NCI-H460 (cell line): Measurements from ENCODE around the gene SDK2. TPM values are rescaled to one million over a fixed set of nuclear protein-coding genes. Genes with fewer than 3 reads are reported as not detected.
A peak's percentile ranks its signal among the peaks of the same experiment; 100 is the strongest.
"Not testable (repeated sequence)": the region's sequence is repeated elsewhere in the genome, so short reads cannot be mapped to it uniquely, and the experiment has no call there.

Experiments
- DNase-seq: peaks from one replicate; pipeline ENCODE4 v3.0.0-alpha.2; 2016; ENCODE audit warnings: low read depth; ENCODE audit errors: extremely low read depth
- total RNA-seq: library from RNA; depleted of rRNA; stranded (reverse); fragments of >200 nt; shearing (Covaris generic); gene quantifications from 2 replicates; pipeline ENCODE4 v1.2.3, GENCODE V29; 2014

SDK2 gene
- total RNA-seq, 1 experiment from 2014 or later: 0.02 TPM

GRCh38 chr17:73318427-73318813, 325.8 kb downstream of the SDK2 start:
- DNase-seq: no peak

GRCh38 chr17:73317513-73318426, 326.5 kb downstream of the SDK2 start:
- no peak for DNase-seq

- DNase-seq: no peak
Measured at GRCh38 chr17:73316919-73317505, 327.2 kb downstream of the SDK2 start.

DNA sequence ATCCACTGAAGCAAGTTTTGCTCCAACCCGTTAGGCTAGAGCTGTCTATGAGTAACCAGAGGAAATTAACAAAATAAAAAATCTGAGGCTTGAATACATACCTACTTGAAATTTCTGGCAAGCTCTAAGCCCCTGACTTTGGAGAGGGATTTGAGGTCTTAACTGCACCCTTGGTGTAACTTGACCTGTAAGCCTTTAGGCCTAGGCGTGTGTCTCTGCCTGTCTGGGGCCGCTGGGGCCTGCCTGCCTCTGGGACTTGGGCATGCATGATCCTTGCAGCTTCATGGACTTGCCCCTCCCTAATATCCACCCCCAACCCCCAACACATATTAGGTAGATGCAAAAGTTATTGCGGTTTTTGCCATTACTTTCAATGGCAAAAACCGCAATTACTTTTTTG, 328.8 kb downstream of the SDK2 start:
- DNase-seq: no peak

DNA sequence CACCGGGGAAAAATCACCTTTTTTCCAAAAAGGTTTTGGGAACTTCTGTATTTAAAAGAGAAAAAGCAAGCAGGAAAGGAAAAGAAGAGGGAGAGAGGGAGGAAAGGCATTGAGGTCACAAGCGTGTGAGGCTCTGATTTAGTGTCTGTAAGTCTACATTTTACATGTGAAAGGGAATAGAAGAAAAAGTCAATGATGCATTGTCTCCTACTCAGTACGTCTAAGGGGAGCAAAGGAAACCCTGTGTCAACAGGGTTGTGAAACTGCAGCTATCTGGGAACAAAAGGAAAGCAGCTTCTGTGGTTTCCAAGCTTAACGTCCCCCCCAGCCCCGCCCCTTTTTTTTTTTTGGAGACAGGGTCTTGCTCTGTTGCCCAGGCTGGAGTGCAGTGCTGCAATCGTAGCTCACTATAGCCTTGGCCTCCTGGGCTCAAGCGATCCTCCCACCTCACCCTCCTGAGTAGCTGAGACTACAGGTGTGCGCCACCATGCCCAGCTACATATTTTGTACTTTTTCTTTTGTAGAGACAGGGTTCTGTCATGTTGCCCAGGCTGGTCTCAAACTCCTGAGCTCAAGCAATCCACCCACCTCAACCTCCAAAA, 330.6 kb downstream of the SDK2 start:
- DNase-seq: no peak

DNA sequence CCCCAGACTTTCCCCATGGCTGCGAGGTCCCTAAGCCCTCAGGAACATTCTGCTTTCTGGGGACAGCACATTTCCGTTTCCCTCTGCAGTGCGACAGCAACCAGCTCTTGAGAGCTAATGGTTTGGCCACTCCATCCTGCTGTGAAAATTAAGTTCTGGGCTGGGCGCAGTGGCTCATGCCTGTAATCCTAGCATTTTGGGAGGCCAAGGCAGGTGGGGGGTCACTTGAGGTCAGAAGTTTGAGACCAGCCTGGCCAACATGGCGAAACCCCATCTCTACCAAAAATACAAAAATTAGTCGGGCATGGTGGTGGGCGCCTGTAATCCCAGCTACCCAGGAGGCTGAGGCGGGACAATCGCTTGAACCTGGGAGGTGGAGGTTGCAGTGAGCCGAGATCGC, 331.4 kb downstream of the SDK2 start:
- DNase-seq: not testable (repeated sequence)

- peak; percentile 94 for DNase-seq
Measured at GRCh38 chr17:73311781-73312641, 332.2 kb downstream of the SDK2 start, which contains the start of gene CDC42EP4. CDC42EP4 (minus strand) TSS chr17:73312001; CDS start chr17:73286500, 25,501 bp downstream.

DNA sequence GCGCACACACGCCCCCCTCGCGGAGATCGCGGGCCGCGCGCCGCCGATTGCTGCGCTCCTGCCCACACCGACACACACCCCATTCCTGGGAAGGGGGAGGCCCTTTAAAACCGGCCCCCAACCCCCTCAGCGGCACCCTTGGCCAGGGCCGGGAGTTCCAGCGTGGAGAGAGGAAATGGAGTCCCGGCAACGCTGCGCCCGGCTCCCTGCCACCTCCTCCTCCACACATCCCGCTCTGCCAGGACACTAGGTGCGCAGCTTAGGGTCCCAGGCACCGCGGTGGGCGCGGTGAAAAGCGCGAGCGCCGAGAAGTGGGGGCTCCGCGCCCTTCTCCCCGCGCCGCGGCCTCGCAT, 332.8 kb downstream of the SDK2 start:
- DNase-seq: no peak

DNA sequence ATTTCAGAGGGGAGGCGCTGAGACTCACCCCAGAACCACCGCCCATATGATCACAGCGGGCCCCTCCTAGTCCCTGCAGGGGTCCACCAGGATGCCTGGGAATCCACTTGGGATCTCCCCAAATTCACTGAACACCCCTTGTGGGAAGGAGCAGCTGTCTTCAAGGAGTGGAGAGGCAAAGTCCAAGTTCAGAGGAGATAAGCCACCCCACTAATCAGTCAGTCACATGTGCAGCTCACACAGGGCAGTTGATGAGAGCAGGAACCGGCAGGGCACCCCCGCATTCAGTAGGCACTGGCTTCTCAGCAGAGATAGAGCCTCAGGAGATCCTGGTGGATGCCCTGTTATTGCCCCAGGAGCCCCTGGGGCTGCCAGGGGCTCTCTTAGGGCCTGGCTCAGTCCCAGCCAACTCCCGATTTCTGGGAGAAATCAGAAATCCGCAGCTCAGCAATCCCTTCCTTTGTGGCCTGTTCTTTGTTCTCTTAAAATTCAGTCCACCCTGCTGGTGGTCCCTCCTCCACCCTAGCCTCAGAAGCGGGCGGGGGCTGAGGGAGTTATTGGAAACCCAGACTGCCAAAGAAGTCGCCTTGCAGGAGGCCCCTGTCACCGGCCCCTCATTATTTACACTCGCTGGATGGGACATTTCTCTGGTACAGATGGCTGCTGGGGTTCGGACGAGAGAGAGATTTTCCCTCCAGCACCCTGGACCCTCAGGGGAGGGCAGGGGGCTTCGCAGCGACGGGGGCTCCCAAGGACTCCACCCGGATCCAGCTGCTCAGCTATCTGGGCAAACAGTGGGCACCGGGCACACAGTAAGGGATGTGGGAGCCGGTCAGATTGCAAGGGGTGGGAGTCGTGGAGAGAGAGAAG, 334.3 kb downstream of the SDK2 start:
- no peak for DNase-seq

- DNase-seq: not testable (repeated sequence)
Measured at GRCh38 chr17:73308959-73309358, 335.3 kb downstream of the SDK2 start.

GRCh38 chr17:73308017-73308823, 336.0 kb downstream of the SDK2 start:
- DNase-seq: peak; percentile 88

GRCh38 chr17:73307130-73307529, 337.1 kb downstream of the SDK2 start:
- DNase-seq: no peak

GRCh38 chr17:73305845-73306836, 338.1 kb downstream of the SDK2 start:
- DNase-seq: no peak

- DNase-seq: peak; percentile 59
Measured at GRCh38 chr17:73304971-73305812, 339.1 kb downstream of the SDK2 start.

DNA sequence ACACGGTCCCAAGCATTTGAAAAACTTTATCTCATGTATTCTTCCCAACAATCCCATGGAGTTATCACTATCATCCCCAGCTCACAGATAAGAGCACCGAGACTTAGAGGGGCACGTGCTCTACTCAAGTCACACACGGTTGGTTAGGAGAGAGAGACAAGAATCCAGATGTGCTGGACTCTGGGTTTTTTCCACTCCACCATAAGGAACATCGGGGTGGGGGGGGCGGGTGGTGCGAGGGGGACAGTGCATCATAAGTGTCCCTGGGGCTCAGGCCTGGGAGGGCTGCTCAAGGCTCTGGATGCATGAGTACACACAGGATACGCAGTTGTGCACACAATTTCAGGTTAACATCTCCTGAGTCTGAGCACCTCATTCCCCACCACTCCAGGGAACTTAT, 339.8 kb downstream of the SDK2 start:
- no peak for DNase-seq

- no peak for DNase-seq
Measured at GRCh38 chr17:73302189-73302588, 342.1 kb downstream of the SDK2 start.

DNA sequence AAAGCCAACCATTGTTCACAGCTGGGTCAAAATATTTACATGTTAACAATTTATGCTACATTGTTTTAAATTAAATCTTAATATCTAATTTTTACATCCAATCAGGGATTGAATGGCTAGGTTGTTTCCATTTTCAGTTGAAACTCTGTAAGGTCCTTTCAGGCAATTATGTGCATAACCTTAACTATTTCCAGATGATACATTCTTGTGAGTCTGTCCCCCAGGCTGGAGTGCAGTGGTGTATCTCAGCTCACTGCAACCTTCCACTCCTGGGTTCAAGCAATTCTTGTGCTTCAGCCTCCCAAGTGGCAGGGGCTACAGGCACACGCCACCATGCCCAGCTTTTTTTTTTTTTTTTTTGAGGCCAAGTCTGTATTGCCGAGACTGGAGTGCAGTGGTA, 342.9 kb downstream of the SDK2 start:
- DNase-seq: no peak
